ENCODE results near the gene SRRM5. TPM values are rescaled to one million over a fixed set of nuclear protein-coding genes. Genes with fewer than 3 reads are reported as not detected.
A peak's percentile ranks its signal among the peaks of the same experiment; 100 is the strongest.

Gene SRRM5
- total and polyA plus RNA-seq, 7 donors, result 0.27 to 1.1 (median 0.51) TPM; not detected in 3

- Histone ChIP-seq H3K36me3 (peaks cover 3 to 40% (median 14%) of the 10 kb centered on the region in 4 donors), H3K27ac (no peak overlapping the region), H3K4me1 (peaks cover 0 to 6% (median 2%) of the 10 kb centered on the region in 4 donors), H3K27me3 (no peaks in the 10 kb centered on the region), H3K9me3 (no peaks in the 10 kb centered on the region), H3K4me3 (no peak overlapping the region)
- TF ChIP-seq POLR2AphosphoS5 (IDR thresholded peaks at IDR 0.05), result no peak
- TF ChIP-seq EP300 (IDR thresholded peaks at IDR 0.05), result no peak
- no peak for TF ChIP-seq CTCF (IDR thresholded peaks at IDR 0.05)
- TF ChIP-seq POLR2A (IDR thresholded peaks at IDR 0.05), result no peak
- no peak for DNase-seq
- intact Hi-C loops (cut with DNase I), result no loop called here
- WGBS, 2 donors, result 98% methylated on average over 12 of the region's 12 CpGs
These were observed 486 bp downstream of the SRRM5 start for GRCh38 chr19:43612374-43612773.

GRCh38 chr19:43616306-43616705 is 4.4 kb downstream of the SRRM5 start:
- DNase-seq, result no peak
- 82 to 91% methylated on average over 1 of the region's 1 CpG for WGBS, 2 donors

GRCh38 chr19:43616954-43617353 is 5.1 kb downstream of the SRRM5 start:
- no peak for DNase-seq
- H3K36me3 ChIP-seq, result peaks cover 3 to 24% (median 6%) of the 10 kb centered on the region in 4 donors
- no peak overlapping the region for H3K27ac ChIP-seq
- intact Hi-C loops (cut with DNase I), result no loop called here
- H3K4me3 ChIP-seq, result no peak overlapping the region
- no peaks in the 10 kb centered on the region for H3K9me3 ChIP-seq
- WGBS, 2 donors, result 91 to 94% methylated on average over 6 of the region's 6 CpGs
- peaks cover 0 to 29% (median 17%) of the 10 kb centered on the region in 4 donors for H3K4me1 ChIP-seq
- TF ChIP-seq EP300 (IDR thresholded peaks at IDR 0.05), result no peak
- no peak for TF ChIP-seq POLR2AphosphoS5 (IDR thresholded peaks at IDR 0.05)
- TF ChIP-seq POLR2A (IDR thresholded peaks at IDR 0.05), result no peak
- no peak for TF ChIP-seq CTCF (IDR thresholded peaks at IDR 0.05)
- H3K27me3 ChIP-seq, result no peaks in the 10 kb centered on the region

More at GRCh38 chr19:43616306-43616705, 4.4 kb downstream of the SRRM5 start:
- H3K27ac ChIP-seq, result no peak overlapping the region
- peaks cover 3 to 29% (median 7%) of the 10 kb centered on the region in 4 donors for H3K36me3 ChIP-seq
- H3K27me3 ChIP-seq, result no peaks in the 10 kb centered on the region
- no peak overlapping the region for H3K4me3 ChIP-seq
- TF ChIP-seq CTCF (IDR thresholded peaks at IDR 0.05), result no peak
- TF ChIP-seq POLR2A (IDR thresholded peaks at IDR 0.05), result no peak
- TF ChIP-seq EP300 (IDR thresholded peaks at IDR 0.05), result no peak
- TF ChIP-seq POLR2AphosphoS5 (IDR thresholded peaks at IDR 0.05), result no peak
- intact Hi-C loops (cut with DNase I), result no loop called here
- H3K4me1 ChIP-seq, result peaks cover 0 to 29% (median 17%) of the 10 kb centered on the region in 4 donors
- no peaks in the 10 kb centered on the region for H3K9me3 ChIP-seq

- TF ChIP-seq CTCF (IDR thresholded peaks at IDR 0.05) (no peak), POLR2A (IDR thresholded peaks at IDR 0.05) (no peak), EP300 (IDR thresholded peaks at IDR 0.05) (no peak), POLR2AphosphoS5 (IDR thresholded peaks at IDR 0.05) (no peak)
- intact Hi-C loops (cut with DNase I), result loop anchor here (1.0 kb wide), 1 partner anchor 23 kb away; the partner anchor contains the start of genes IRGQ and ZNF576
- Histone ChIP-seq H3K27me3 (no peaks in the 10 kb centered on the region), H3K9me3 (no peaks in the 10 kb centered on the region), H3K4me3 (peak overlapping the region; percentile 65 to 88 (median 71)), H3K27ac (peak overlapping the region; percentile 91 to 98 (median 98)), H3K36me3 (peaks cover 0 to 4% (median 0%) of the 10 kb centered on the region in 4 donors), H3K4me1 (peaks cover 0 to 29% (median 17%) of the 10 kb centered on the region in 4 donors)
- no peak for DNase-seq
- 0 to 1% methylated on average over 14 of the region's 14 CpGs for WGBS, 2 donors
These were observed 7.0 kb downstream of the SRRM5 start for GRCh38 chr19:43618921-43619261.
